Measurements from ENCODE around the gene IVNS1ABP.

IVNS1ABP gene

GRCh38 chr1:185293967-185294542 lies 23.0 kb downstream of the IVNS1ABP start:
- no peak for DNase-seq (ENCODE audit: low read depth)

- no peak for DNase-seq (ENCODE audit: low read depth)
Observed at GRCh38 chr1:185292237-185292636, 24.8 kb downstream of the IVNS1ABP start.

GRCh38 chr1:185291652-185292051 lies 25.4 kb downstream of the IVNS1ABP start:
- DNase-seq (ENCODE audit: low read depth) = no peak

- no peak for DNase-seq (ENCODE audit: low read depth)
Observed at GRCh38 chr1:185291159-185291558, 25.9 kb downstream of the IVNS1ABP start.

- DNase-seq (ENCODE audit: low read depth) = no peak
Observed at GRCh38 chr1:185289880-185290279, 27.2 kb downstream of the IVNS1ABP start.

- DNase-seq (ENCODE audit: low read depth) = no peak
Observed at GRCh38 chr1:185288435-185288834, 28.6 kb downstream of the IVNS1ABP start.

GRCh38 chr1:185287451-185287850 lies 29.6 kb downstream of the IVNS1ABP start:
- DNase-seq (ENCODE audit: low read depth) = no peak

- no peak for DNase-seq (ENCODE audit: low read depth)
Observed at GRCh38 chr1:185284533-185285276, 32.3 kb downstream of the IVNS1ABP start.

- no peak for DNase-seq (ENCODE audit: low read depth)
Observed at GRCh38 chr1:185284116-185284515, 32.9 kb downstream of the IVNS1ABP start.

GRCh38 chr1:185281245-185281644 lies 35.8 kb downstream of the IVNS1ABP start:
- DNase-seq (ENCODE audit: low read depth) = no peak

GRCh38 chr1:185280589-185280988 lies 36.5 kb downstream of the IVNS1ABP start:
- no peak for DNase-seq (ENCODE audit: low read depth)

GRCh38 chr1:185279571-185279970 lies 37.5 kb downstream of the IVNS1ABP start:
- DNase-seq (ENCODE audit: low read depth) = no peak

GRCh38 chr1:185271921-185272320 lies 45.1 kb downstream of the IVNS1ABP start:
- DNase-seq (ENCODE audit: low read depth) = no peak

GRCh38 chr1:185268352-185268751 lies 48.7 kb downstream of the IVNS1ABP start:
- no peak for DNase-seq (ENCODE audit: low read depth)

- no peak for DNase-seq (ENCODE audit: low read depth)
Observed at GRCh38 chr1:185267701-185268100, 49.3 kb downstream of the IVNS1ABP start.

GRCh38 chr1:185267301-185267700 lies 49.7 kb downstream of the IVNS1ABP start:
- DNase-seq (ENCODE audit: low read depth) = no peak

- no peak for DNase-seq (ENCODE audit: low read depth)
Observed at GRCh38 chr1:185265314-185265713, 51.7 kb downstream of the IVNS1ABP start.

- DNase-seq (ENCODE audit: low read depth) = no peak
Observed at GRCh38 chr1:185263780-185264179, 53.3 kb downstream of the IVNS1ABP start.

GRCh38 chr1:185263292-185263691 lies 53.8 kb downstream of the IVNS1ABP start:
- DNase-seq (ENCODE audit: low read depth) = no peak

GRCh38 chr1:185262151-185262550 lies 54.9 kb downstream of the IVNS1ABP start:
- no peak for DNase-seq (ENCODE audit: low read depth)

GRCh38 chr1:185260611-185261010 lies 56.4 kb downstream of the IVNS1ABP start:
- no peak for DNase-seq (ENCODE audit: low read depth)

GRCh38 chr1:185258676-185259075 lies 58.4 kb downstream of the IVNS1ABP start:
- no peak for DNase-seq (ENCODE audit: low read depth)

- no peak for DNase-seq (ENCODE audit: low read depth)
Observed at GRCh38 chr1:185257950-185258208, 59.2 kb downstream of the IVNS1ABP start.

All from activated T-helper 9 cell treated with anti-CD3 and anti-CD28 coated beads, Interleukin-2, amount 50 U/mL, for 16 hours (primary cell).